HG02642 (cell line): ENCODE measurements around the gene RAB6B.

Experiments used
- ATAC-seq: cut with Tn5 transposase; IDR thresholded peaks from one replicate; pipeline ENCODE4 v1.9.1; 2021; ENCODE audit warnings: mild to moderate bottlenecking; ENCODE audit not compliant: unreplicated experiment, poor library complexity

Gene RAB6B

GRCh38 chr3:133882986-133883586 is 12.6 kb downstream of the RAB6B start:
- no peak for ATAC-seq

GRCh38 chr3:133881939-133882825 is 13.5 kb downstream of the RAB6B start:
- no peak for ATAC-seq

GRCh38 chr3:133881492-133881891 is 14.2 kb downstream of the RAB6B start:
- ATAC-seq: no peak

GRCh38 chr3:133880886-133881455 is 14.7 kb downstream of the RAB6B start:
- ATAC-seq: no peak

- peak; percentile 47 for ATAC-seq
Observed at GRCh38 chr3:133880287-133880686, 15.4 kb downstream of the RAB6B start.

GRCh38 chr3:133878518-133878917 is 17.2 kb downstream of the RAB6B start:
- ATAC-seq: no peak

- no peak for ATAC-seq
Observed at GRCh38 chr3:133877221-133877620, 18.5 kb downstream of the RAB6B start.

GRCh38 chr3:133874761-133875438 is 20.8 kb downstream of the RAB6B start:
- no peak for ATAC-seq

GRCh38 chr3:133874344-133874743 is 21.3 kb downstream of the RAB6B start:
- no peak for ATAC-seq

- ATAC-seq: no peak
Observed at GRCh38 chr3:133872781-133873180, 22.9 kb downstream of the RAB6B start.

- no peak for ATAC-seq
Observed at GRCh38 chr3:133872161-133872560, 23.5 kb downstream of the RAB6B start.

GRCh38 chr3:133871368-133872090 is 24.2 kb downstream of the RAB6B start:
- no peak for ATAC-seq

GRCh38 chr3:133870822-133871221 is 24.9 kb downstream of the RAB6B start:
- no peak for ATAC-seq

- no peak for ATAC-seq
Observed at GRCh38 chr3:133869586-133869985, 26.1 kb downstream of the RAB6B start.

GRCh38 chr3:133868758-133869475 is 26.8 kb downstream of the RAB6B start:
- ATAC-seq: no peak

- ATAC-seq: no peak
Observed at GRCh38 chr3:133868186-133868585, 27.5 kb downstream of the RAB6B start.

- ATAC-seq: no peak
Observed at GRCh38 chr3:133866141-133866540, 29.5 kb downstream of the RAB6B start.

GRCh38 chr3:133865136-133865855 is 30.4 kb downstream of the RAB6B start:
- ATAC-seq: no peak

GRCh38 chr3:133864616-133865015 is 31.1 kb downstream of the RAB6B start:
- ATAC-seq: no peak
